GM12801 (cell line): ENCODE data around the gene SPATA16.

Experiments
- TF ChIP-seq, protein P1 (sequence below): IDR thresholded peaks from one replicate; pipeline ENCODE4 v1.5.1; 2011; ENCODE audit warnings: control low read depth; ENCODE audit not compliant: insufficient read length; ENCODE audit errors: extremely low read depth

Gene SPATA16

DNA sequence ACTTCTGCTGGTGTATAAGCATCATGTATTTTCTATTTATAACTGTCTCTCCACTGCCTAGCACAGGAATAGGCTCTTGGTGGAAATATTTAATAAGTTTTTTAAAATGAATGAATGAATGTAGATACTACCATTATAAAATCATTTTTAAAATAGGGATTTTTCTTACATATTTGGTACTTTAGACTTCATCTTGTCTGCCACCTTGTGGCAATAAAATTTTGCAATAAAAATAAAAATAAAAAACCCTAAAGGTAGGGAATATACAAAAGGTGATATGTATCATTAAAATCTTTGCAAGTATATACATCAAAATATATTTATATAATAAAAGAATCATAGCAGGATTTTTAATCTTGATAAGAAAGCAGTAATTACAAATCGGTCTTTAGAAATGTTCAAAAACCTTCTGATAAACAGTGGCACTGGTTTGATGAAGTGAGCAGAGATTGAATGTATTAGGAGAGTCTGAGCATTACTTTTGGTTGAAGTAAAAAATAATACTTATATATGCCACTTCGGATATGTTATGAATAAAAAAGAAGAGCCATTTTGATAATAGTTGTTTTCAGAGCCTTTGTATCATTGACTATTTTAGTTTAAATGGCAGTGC lies 95.2 kb downstream of the SPATA16 start:
- TF ChIP-seq, protein P1, sequence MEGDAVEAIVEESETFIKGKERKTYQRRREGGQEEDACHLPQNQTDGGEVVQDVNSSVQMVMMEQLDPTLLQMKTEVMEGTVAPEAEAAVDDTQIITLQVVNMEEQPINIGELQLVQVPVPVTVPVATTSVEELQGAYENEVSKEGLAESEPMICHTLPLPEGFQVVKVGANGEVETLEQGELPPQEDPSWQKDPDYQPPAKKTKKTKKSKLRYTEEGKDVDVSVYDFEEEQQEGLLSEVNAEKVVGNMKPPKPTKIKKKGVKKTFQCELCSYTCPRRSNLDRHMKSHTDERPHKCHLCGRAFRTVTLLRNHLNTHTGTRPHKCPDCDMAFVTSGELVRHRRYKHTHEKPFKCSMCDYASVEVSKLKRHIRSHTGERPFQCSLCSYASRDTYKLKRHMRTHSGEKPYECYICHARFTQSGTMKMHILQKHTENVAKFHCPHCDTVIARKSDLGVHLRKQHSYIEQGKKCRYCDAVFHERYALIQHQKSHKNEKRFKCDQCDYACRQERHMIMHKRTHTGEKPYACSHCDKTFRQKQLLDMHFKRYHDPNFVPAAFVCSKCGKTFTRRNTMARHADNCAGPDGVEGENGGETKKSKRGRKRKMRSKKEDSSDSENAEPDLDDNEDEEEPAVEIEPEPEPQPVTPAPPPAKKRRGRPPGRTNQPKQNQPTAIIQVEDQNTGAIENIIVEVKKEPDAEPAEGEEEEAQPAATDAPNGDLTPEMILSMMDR: no peak

DNA sequence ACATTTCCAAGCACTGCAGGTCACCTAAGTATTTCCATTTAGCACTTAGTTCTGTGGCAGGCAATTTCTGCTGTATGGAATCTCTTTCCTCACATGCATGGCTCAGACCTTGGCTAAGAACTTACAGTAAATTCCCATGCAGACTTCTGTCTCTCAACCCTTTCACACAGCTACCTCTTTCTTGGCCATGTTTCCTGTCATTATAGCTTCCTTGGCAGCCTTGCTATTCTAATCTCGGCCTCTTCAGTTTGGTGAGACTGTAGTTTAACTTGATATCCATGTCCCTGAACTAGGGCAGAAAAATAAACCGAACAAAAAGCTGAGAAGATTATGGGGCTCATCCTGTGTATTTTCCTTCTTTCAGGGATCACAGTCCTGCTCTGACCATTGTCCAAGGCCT lies 96.0 kb downstream of the SPATA16 start:
- TF ChIP-seq, protein P1: no peak

DNA sequence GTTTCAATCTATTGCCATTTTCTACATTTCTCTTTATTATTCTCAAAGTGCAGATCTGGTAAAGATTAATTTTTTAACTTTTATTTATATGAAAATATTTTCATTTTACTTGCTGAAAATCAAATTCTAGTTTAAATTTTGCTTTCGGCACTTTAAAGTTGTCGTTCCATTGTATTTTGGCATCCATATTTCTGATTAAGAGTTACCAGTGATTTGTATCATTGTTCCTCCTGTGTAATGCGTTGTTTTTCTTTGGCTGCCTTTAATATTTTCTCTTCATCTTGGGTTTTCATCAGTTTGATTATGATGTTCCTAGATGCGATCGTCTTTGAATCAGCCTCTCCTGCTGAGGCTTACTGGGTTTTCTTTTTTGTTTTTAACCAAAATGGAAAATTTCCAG lies 97.3 kb downstream of the SPATA16 start:
- TF ChIP-seq, protein P1: no peak

DNA sequence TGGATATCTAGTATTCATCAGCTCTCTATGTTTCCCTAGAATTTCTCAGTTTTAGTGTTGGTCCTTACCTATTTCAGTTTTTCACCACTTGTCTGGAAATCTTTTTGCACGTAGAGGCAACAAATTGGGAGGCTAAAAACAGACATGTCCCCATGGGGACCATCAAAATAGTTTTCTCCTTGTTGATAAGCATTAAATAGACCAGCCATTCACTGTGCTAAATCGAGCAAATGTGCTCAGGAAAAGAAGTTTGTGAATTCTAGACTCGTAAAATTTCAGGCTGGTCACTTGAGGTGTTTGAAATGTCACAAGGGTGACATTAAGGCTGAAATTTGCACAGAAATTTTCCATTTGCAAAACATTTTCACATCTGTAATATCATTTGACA lies 102.6 kb downstream of the SPATA16 start:
- TF ChIP-seq, protein P1: no peak

DNA sequence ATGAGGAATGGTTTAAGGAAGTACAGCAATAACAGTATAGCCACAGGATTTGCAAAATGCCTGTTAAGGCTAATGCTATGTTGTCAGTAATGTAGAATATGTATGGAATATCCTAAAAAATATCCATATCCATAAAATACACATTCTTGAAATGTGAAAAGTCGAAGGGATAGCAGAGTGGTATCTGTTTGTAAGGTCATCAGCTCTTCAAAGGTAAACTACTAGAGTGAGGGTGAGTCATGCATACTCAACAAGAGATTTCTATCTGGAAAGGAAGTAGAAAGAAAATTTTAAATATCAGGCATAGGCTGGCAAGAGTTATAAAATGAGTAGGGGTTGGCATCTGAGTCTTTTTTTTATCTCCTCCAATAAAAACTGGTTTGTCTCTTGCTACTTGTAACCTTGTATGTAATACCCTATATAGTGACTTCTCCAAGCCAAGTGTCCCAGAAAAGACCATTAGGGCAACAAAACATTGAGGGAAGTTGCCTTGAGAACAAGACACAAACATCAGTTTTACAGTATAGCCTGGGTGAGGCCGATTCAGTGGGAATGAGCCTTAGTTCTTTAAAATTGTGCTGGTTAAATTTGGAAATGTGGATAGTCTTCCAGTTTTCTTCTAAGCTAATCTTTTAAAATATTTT lies 103.1 kb downstream of the SPATA16 start:
- TF ChIP-seq, protein P1: no peak

DNA sequence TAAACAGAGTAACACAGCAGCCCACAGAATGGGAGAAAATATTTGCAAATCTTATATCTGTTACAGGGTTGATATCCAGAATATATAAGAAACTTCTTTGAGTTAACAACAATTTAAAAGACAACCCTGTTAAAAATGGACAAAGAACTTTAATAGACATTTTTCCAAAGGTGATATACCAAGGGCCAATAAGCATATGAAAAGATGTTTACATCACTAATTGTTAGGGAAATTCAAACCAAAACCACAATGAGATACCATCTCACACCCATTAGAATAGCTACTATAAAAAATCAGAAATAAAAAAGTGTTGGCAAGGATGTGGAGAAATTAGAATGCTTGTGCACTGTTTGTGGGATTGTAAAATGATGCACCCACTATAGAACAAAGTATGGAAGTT lies 110.8 kb downstream of the SPATA16 start:
- TF ChIP-seq, protein P1: no peak

DNA sequence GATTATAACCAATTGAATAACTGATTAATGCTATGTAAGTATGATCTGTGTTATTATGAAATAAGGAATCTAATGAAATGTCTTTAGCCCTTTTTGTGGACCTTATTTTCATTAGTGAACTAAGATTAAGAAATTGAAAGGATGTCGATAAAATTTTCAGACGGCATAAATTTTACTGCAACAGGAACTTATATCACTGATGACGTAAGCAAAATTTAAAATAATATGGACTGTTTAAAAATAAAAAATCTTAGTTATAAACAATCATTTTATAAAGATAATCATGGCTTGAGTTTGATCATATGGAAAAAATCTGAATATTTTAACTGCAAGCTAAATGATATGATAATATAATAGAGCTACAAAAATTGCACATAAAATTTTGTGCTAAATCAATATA lies 112.7 kb downstream of the SPATA16 start:
- TF ChIP-seq, protein P1: no peak
